OCI-LY7 (cell line): ENCODE measurements around the gene EPN1. TPM values are rescaled to one million over a fixed set of nuclear protein-coding genes. Genes with fewer than 3 reads are reported as not detected.

Source experiments
- BruUV-seq: library from RNA; stranded (reverse); fragments of 400-500 nt; replicated peaks from 2 replicates; lab custom pipeline; 2021; lab: Mats Ljungman, UMichigan
- CTCF ChIA-PET: fragments of 300-600 bp; sonication (Branson Sonifier 250); formaldehyde crosslinking; loops from one replicate; lab custom pipeline; 2022; ENCODE audit warnings: antibody characterized with exemption; ENCODE audit not compliant: unreplicated experiment; lab: Charles Lee
- POLR2A ChIA-PET: fragments of 300-600 bp; sonication (Branson Sonifier 250); formaldehyde crosslinking; loops from one replicate; lab custom pipeline; 2022; ENCODE audit warnings: antibody characterized with exemption; lab: Charles Lee
- DNase-seq: peaks from one replicate; pipeline ENCODE4 v3.0.0-alpha.2; 2015; ENCODE audit warnings: low spot score
- H2AFZ ChIP-seq: fragments of 200-600 bp; sonication (generic), shearing (Covaris generic); 2 replicates; pipeline ENCODE4 v1.6.1; 2014; ENCODE audit warnings: mild to moderate bottlenecking, antibody characterized with exemption, low read length, moderate library complexity
- H3K27ac ChIP-seq: fragments of 200-600 bp; sonication (generic); 2 replicates; pipeline ENCODE4 v1.5.1; 2014; ENCODE audit warnings: mixed run types, low read depth, mild to moderate bottlenecking, moderate library complexity, low read length, inconsistent platforms; ENCODE audit not compliant: poor library complexity, severe bottlenecking
- H3K36me3 ChIP-seq: fragments of 200-600 bp; sonication (generic); 2 replicates; pipeline ENCODE4 v1.6.1; 2014; ENCODE audit warnings: mild to moderate bottlenecking, antibody characterized with exemption, low read length, moderate library complexity, mixed read lengths; ENCODE audit not compliant: insufficient read depth
- H3K4me1 ChIP-seq: fragments of 200-600 bp; sonication (generic); 2 replicates; pipeline ENCODE4 v1.5.1; 2014; ENCODE audit warnings: mild to moderate bottlenecking, low read length; ENCODE audit not compliant: insufficient read depth, poor library complexity, severe bottlenecking
- H3K4me2 ChIP-seq: fragments of 200-600 bp; sonication (generic); 2 replicates; pipeline ENCODE4 v1.6.1; 2014; ENCODE audit warnings: mild to moderate bottlenecking, low read length
- H3K4me3 ChIP-seq: fragments of 200-600 bp; sonication (generic); 2 replicates; pipeline ENCODE4 v1.5.1; 2014; ENCODE audit warnings: mild to moderate bottlenecking, low read depth, low read length; ENCODE audit not compliant: poor library complexity, severe bottlenecking
- H3K79me2 ChIP-seq: fragments of 200-600 bp; sonication (generic); 2 replicates; pipeline ENCODE4 v1.6.1; 2016; ENCODE audit warnings: low read depth, mild to moderate bottlenecking, low read length, moderate library complexity, mixed read lengths; ENCODE audit not compliant: insufficient read depth
- H3K9me2 ChIP-seq: fragments of 200-600 bp; sonication (generic); 2 replicates; pipeline ENCODE4 v1.6.1; 2016; ENCODE audit warnings: mild to moderate bottlenecking, low read length, mixed read lengths; ENCODE audit not compliant: insufficient read depth
- H3K9me3 ChIP-seq: fragments of 200-600 bp; sonication (generic); 2 replicates; pipeline ENCODE4 v1.6.1; 2014; ENCODE audit warnings: mild to moderate bottlenecking, mixed run types, low read length, mixed read lengths
- H4K20me1 ChIP-seq: fragments of 200-600 bp; sonication (generic); 2 replicates; pipeline ENCODE4 v1.6.1; 2014; ENCODE audit warnings: mild to moderate bottlenecking, antibody characterized with exemption, low read length, moderate library complexity, mixed read lengths; ENCODE audit not compliant: insufficient read depth
- CTCF ChIP-seq: fragments of 200-600 bp; sonication (generic); conservative IDR thresholded peaks from 2 replicates; pipeline ENCODE4 v1.5.1; 2014; ENCODE audit warnings: mild to moderate bottlenecking, antibody characterized with exemption, low read length, moderate library complexity, mixed read lengths
- EZH2phosphoT487 ChIP-seq: fragments of 200-600 bp; sonication (generic); IDR thresholded peaks from 2 replicates; pipeline ENCODE4 v1.6.1; 2018; ENCODE audit warnings: low read depth, borderline replicate concordance, mild to moderate bottlenecking, mixed run types, antibody characterized with exemption, low read length, moderate library complexity, mixed read lengths
- intact Hi-C: fragments of 100-400 bp; cut with micrococcal nuclease; formaldehyde crosslinking; loops from one replicate; pipeline ENCODE4 v1.10.0; 2022; ENCODE audit not compliant: unreplicated experiment
- total RNA-seq, 2 experiments: library from RNA; depleted of rRNA in 1 of 2; stranded (reverse); fragments of >200 nt in 1 of 2; shearing (Covaris generic) in 1 of 2; gene quantifications; 2 replicates each; pipeline ENCODE4 v1.2.3, GENCODE V29; 2014 to 2022

The EPN1 gene
- total RNA-seq, 2 experiments from 2014 or later = 40.5 to 120 TPM

- peak; percentile 57; the same call in 1 of the 2 replicates for TF ChIP-seq CTCF
- no peak for TF ChIP-seq EZH2phosphoT487
- no TSS peak for BruUV-seq
- H3K27ac ChIP-seq = peak overlapping the region; percentile 97
- intact Hi-C loops = loop anchor here (2.0 to 5.0 kb wide), 3 partner anchors 23 to 154 kb away; partner anchors contain the start of genes NLRP11 and U2AF2
- POLR2A ChIA-PET = interaction anchor here (0.6 to 2.3 kb wide), 2 partner anchors 21 to 1016 kb away, joined by 6 read pairs; no protein-coding TSS in a partner anchor
- H3K9me3 ChIP-seq = no peaks in the 10 kb centered on the region
- no peaks in the 10 kb centered on the region for H3K9me2 ChIP-seq
- CTCF ChIA-PET = no interaction called here
- peaks cover 76% of the 10 kb centered on the region for H3K79me2 ChIP-seq
- peak overlapping the region; percentile 95 for H3K4me3 ChIP-seq
- peaks cover 82% of the 10 kb centered on the region for H3K36me3 ChIP-seq
- no peaks in the 10 kb centered on the region; the same call in 1 of the 2 replicates for H4K20me1 ChIP-seq
- DNase-seq = peak; percentile 96
- H2AFZ ChIP-seq = no peak overlapping the region
- H3K4me1 ChIP-seq = peaks cover 54% of the 10 kb centered on the region
- H3K4me2 ChIP-seq = peak overlapping the region; percentile 92
Measured at GRCh38 chr19:55678121-55678671, 3.2 kb downstream of the EPN1 start.

- no TSS peak for BruUV-seq
- Histone ChIP-seq H3K27ac (peak overlapping the region; percentile 97), H3K4me3 (peak overlapping the region; percentile 95), H4K20me1 (no peaks in the 10 kb centered on the region; the same call in 1 of the 2 replicates), H3K4me1 (peaks cover 43% of the 10 kb centered on the region), H3K9me3 (no peaks in the 10 kb centered on the region), H3K4me2 (peak overlapping the region; percentile 92), H3K36me3 (peaks cover 83% of the 10 kb centered on the region), H3K9me2 (no peaks in the 10 kb centered on the region), H3K79me2 (peaks cover 85% of the 10 kb centered on the region), H2AFZ (no peak overlapping the region)
- intact Hi-C loops = loop anchor here (2.0 to 5.0 kb wide), 3 partner anchors 25 to 153 kb away; partner anchors contain the start of genes NLRP11 and U2AF2
- TF ChIP-seq EZH2phosphoT487 = no peak
- no peak for TF ChIP-seq CTCF
- POLR2A ChIA-PET = no interaction called here
- CTCF ChIA-PET = no interaction called here
- no peak for DNase-seq
Measured at GRCh38 chr19:55679343-55680257, 4.6 kb downstream of the EPN1 start.
